GM19467 (cell line): ENCODE results near the gene FUT7.
A peak's percentile ranks its signal among the peaks of the same experiment; 100 is the strongest.
"Not testable (repeated sequence)": the region's sequence is repeated elsewhere in the genome, so short reads cannot be mapped to it uniquely, and the experiment has no call there.

Experiments used
- ATAC-seq: cut with Tn5 transposase; IDR thresholded peaks from one replicate; pipeline ENCODE4 v1.9.1; 2021; ENCODE audit warnings: mild to moderate bottlenecking, moderate library complexity; ENCODE audit not compliant: unreplicated experiment

FUT7 gene

DNA sequence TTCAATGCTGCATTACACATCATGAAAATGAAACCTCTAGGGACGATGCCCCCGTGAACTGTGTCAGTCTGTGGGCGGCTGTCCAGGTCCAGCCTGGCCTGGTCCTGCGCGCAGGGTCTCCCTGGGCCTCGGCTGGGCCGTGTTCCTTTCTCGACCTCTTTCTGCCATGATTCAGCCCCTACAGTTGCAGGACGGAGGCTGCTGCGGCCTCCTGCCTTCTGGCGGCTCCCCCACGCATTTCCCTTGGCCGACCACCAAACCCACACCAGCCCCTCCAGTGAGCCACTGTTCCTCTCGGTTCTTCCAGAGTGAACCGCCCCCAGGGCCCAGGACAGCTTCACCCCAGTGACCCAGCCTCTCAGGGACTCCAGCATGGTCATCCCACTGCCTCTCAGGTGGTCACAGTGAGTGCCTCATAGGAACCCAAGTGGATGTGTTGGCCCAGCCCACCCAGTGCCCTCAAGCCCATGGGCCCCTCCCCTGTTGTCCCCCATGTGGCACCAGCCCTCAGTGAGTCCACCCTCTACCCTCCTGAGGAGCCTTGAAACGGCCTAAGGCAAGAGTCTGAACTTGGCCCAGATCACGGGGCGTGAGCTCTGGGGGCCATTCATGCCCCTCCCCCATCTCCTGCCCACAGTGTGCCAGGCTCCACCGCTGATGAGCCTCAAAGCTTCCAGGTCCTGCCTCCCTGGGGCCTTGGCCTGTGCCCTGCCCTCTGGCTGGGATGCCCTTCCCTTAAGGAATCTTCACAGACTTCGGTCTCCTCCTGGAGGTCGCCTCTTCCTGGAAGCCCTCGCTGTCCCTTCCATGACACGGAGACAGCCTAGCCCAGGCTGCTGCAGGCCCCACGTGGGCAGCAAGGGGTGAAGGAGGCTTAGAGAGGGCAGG is 25.5 kb downstream of the FUT7 start:
- ATAC-seq, result no peak

DNA sequence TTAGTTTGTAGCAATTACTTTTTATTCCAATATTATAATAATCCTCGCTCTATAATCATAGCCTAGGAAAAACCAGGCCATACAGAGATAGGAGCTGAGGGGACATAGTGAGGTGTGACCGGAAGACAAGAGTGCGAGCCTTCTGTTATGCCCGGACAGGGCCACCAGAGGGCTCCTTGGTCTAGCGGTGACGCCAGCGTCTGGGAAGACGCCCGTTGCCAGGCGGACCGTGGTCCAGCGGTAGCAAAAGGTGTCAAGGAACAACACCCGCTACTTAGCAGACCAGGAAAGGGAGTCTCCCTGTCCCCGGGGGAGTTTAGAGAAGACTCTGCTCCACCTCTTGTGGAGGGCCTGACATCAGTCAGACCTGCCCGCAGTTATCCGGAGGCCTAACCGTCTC is 27.6 kb downstream of the FUT7 start:
- not testable (repeated sequence) for ATAC-seq

DNA sequence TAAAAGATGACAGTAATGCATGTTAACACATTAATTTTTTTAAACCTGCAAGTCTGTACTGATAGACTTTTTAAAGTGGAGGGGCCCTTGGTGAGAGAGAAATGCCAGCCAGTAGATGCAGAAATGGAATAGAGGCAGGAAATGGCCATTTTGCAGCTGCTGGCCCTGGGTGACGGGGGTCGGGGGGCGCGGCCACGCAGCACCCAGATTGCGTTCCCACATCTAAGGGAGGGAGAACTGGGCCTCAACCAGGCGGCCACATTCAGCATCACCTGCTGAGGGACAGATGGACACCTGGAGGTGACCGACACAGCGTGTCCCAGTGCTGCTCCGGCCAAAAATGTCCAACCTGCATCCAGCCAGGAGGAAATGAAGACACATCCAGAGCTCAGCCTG is 29.2 kb downstream of the FUT7 start:
- ATAC-seq, result no peak

GRCh38 chr9:137001857-137002645 is 29.8 kb downstream of the FUT7 start:
- no peak for ATAC-seq

GRCh38 chr9:137000177-137000930 is 31.5 kb downstream of the FUT7 start:
- ATAC-seq, result peak; percentile 72

GRCh38 chr9:136997830-136998234 is 34.1 kb downstream of the FUT7 start:
- no peak for ATAC-seq

GRCh38 chr9:136997371-136997770 is 34.5 kb downstream of the FUT7 start:
- ATAC-seq, result no peak

DNA sequence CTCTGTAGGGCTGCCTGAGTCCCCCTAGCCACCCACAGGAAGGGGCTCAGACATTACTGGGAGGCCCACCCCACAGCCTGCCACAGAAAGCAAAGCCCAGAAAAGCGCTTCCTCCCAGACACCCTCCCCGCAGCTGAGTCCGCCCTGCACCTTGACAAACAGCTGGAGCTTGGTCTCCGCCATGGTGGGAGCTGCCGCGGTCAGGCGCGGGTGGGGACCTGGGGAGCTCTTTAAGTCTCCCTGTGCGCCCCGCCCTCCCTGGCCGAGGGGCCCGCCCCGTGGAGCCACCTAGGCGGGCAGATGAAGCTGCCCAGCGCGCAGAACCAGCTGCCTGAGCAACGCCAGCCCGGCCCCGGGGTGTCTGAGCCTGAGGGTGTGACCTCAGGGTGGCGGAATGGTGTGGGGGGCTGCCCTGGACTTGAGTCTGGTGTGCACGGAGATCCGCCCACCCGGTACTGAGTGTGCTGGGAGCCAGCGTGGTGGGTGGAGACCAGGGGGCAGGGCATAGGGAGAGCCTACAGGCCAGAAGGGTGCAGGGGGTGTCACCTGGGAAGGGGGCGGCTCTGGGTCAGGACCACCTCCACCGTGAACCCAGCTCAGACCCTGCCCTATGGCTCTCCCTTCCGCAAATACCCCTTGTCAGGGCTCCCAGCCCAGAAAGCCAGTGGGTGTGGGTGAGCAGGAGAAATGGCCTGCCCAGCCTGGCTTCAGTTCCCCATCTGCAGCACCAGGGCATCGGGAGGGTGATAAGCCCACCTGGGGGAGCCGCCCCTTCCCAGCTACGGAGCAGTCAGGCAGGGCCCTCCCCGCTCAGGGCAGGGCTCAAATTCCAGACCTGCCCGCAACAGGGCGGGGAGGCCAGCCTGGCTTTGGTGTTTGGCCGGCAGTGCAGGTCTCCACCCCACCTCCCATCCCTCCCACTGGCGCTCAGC is 35.3 kb downstream of the FUT7 start, which contains the start of gene CLIC3:
Gene CLIC3, minus strand, starts transcription at position 208 of the 932 bp plus-strand sequence. Its CDS starts 25 bp downstream, at position 183.
- ATAC-seq, result no peak

GRCh38 chr9:136995772-136996311 is 36.0 kb downstream of the FUT7 start:
- ATAC-seq, result no peak

DNA sequence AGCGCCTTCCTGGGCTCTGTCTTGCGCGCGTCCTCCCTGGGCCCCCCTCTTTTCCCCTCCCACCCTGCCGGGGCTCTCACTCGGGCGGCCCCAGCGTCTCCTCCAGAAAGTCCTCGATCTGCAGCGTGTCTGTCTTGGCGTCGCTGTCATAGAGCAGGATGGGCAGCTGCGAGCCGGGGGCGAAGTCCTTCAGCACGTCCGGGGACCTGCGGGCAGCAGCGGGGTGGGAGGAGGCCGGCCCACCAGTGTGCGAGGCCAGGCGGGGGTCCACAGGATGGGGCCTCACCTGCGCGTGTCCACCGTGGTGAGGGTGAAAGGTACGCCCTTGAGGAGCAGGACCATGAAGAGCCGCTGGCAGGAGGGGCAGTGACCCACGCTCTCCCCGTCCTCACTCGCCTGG is 36.5 kb downstream of the FUT7 start:
- ATAC-seq, result no peak

DNA sequence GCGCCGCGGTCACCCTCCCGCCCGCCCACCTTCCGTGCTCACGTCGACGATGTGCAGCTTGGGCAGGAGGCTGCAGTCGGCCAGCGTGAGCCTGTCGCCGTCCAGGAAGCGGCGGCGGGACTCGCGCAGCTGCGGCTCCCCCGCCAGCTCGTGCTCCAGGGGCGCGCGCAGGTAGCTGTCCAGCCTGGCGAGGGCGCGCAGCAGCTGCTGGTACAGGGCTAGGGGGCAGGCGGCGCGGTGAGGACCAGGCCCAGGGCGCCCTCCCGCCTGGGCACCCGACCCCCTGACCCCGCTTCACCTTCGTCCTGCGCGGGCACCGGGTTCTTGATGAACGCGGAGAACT is 37.0 kb downstream of the FUT7 start:
- ATAC-seq, result no peak

- no peak for ATAC-seq
Measured at GRCh38 chr9:136994180-136994887, 37.6 kb downstream of the FUT7 start.

DNA sequence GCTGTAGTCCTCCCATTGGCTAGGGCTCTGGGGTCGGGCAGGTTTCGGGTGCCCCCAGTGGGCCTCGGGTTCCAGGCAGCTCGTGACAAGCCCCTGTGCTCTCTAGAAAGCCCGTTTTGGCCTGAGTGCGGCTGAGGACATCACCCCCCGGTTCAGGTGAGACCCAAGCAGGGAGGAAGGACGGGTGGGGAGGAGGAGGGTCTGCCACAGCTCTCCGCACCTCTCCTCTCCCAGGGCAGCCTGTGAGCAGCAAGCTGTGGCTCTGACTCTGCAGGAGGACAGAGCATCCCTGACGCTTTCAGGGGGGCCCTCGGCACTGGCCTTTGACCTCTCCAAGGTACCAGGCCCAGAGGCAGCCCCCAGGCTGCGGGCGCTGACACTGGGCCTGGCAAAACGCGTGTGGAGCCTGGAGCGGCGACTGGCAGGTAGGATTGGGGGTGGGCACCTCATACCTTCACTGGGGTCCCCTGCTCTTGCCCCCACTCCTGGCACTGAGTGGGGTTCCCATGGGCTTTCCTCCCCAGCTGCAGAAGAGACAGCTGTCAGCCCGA is 39.0 kb downstream of the FUT7 start:
- ATAC-seq, result no peak

DNA sequence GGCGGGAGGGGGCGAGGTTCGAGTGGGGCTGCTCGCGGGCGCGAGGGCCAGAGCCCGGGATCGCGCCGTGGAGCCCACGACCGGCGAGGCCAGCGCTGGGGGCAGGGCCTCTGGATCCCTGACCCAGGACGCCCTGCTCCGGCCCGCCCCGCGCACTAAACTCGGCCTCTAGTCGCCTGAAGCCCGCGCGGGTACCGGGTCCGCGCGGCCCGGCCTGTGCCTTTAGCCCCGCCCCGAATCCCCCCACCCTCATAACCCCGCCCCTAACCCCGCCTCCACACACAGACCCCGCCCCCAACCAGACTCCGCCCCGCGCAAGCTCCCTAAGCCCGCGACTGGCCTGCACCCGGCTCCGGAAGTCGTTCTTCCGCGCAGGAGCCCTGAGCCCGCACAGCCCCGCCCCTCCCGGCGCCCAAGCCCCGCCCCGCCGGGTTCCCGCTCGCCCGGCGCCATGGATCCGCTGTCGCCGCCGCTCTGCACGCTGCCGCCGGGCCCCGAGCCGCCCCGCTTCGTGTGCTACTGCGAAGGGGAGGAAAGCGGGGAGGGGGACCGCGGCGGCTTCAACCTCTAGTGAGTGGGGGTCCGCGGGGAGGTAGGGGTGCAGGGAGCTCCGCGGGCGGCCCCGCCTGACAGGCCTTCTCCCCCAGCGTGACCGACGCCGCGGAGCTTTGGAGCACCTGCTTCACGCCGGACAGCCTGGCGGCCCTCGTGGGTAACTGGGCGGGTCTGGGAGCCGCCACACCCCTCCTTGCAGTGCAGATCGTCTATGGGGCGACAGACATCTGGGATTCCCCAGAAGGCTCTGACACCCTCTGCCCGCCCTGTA is 39.7 kb downstream of the FUT7 start, which contains the start of gene PAXX:
Gene PAXX, plus strand, starts transcription at position 430 of the 826 bp plus-strand sequence. Its CDS starts 22 bp downstream, at position 452.
- ATAC-seq, result peak; percentile 64

GRCh38 chr9:136990242-136990911 is 41.5 kb downstream of the FUT7 start:
- no peak for ATAC-seq

- ATAC-seq, result no peak
Measured at GRCh38 chr9:136988872-136989271, 43.0 kb downstream of the FUT7 start.

DNA sequence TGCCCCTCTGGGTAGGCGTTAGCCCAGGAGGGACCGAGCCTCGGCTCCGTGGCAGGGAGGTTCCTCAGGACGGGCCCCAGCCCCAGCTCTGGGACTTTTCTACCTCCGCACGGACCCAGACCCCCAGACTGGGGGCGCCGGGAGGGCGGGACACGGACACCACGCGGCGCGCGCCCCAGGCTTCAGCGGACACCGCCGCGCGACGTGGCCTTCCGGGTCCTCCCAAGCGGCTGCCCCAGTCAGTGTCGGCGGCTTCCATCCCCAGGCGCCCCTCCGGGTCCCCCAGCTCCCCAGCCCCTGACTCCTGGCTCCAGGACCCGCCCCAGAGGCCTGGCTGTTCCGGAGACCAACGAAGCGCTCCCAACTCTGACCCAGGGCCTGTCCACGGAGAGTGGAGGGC is 46.0 kb downstream of the FUT7 start:
- no peak for ATAC-seq
